GM12892 (cell line): ENCODE results near the gene BAX.

Source experiments
- POLR2A ChIP-seq: IDR thresholded peaks from 2 replicates; pipeline ENCODE4 v1.6.1; 2011; ENCODE audit warnings: low read depth, low read length, control low read depth
- POLR2AphosphoS5 ChIP-seq: IDR thresholded peaks from 2 replicates; pipeline ENCODE4 v1.6.1; 2011; ENCODE audit warnings: low read depth, low read length, control low read depth
- TAF1 ChIP-seq: IDR thresholded peaks from 2 replicates; pipeline ENCODE4 v1.6.1; 2011; ENCODE audit warnings: low read depth, mild to moderate bottlenecking, control low read depth, low read length, borderline replicate concordance

DNA sequence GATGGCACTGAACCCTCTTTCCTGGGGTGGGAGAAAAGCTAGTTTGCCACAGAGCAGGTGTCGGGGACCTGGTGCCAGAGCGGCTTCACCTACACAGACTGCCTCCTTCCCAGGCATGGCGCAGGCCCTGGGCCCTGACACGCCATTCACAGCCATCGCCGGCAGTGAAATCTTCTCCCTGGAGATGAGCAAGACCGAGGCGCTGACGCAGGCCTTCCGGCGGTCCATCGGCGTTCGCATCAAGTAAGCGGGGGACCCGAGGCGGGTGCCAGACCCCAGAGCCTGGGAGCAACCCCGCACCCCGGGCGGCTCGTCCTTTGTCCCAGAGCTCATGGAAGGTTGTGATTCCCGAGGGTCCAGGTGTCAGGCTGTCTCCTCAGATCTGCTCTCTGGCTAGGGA, 52.2 kb downstream of the BAX start:
- TF ChIP-seq POLR2A, result no peak
- TF ChIP-seq POLR2AphosphoS5, result no peak
- no peak for TF ChIP-seq TAF1
